Neural progenitor cell (in vitro differentiated cells): ENCODE measurements around the gene CDK8. TPM values are rescaled to one million over a fixed set of nuclear protein-coding genes. Genes with fewer than 3 reads are reported as not detected.

Experiments
- DNase-seq: peaks from one replicate; pipeline ENCODE4 v3.0.0-alpha.2; 2016; ENCODE audit warnings: low spot score
- H2AFZ ChIP-seq: fragments of 200-600 bp; sonication (generic); replicated peaks from 2 replicates; pipeline ENCODE4 v1.6.1; 2016; ENCODE audit warnings: antibody characterized with exemption
- H3F3A ChIP-seq: fragments of 200-600 bp; sonication (generic); 2 replicates; pipeline ENCODE4 v1.6.1; 2016; ENCODE audit warnings: antibody characterized with exemption, low read depth
- H3K27ac ChIP-seq: fragments of 200-600 bp; sonication (generic); 2 replicates; pipeline ENCODE4 v1.5.1; 2016; ENCODE audit warnings: mild to moderate bottlenecking
- H3K27me3 ChIP-seq: fragments of 200-600 bp; sonication (generic); 2 replicates; pipeline ENCODE4 v1.6.1; 2016; ENCODE audit warnings: mild to moderate bottlenecking, moderate library complexity
- H3K36me3 ChIP-seq: fragments of 200-600 bp; sonication (generic); 2 replicates; pipeline ENCODE4 v1.5.1; 2016
- H3K4me1 ChIP-seq: fragments of 200-600 bp; sonication (generic); 2 replicates; pipeline ENCODE4 v1.6.1; 2016; ENCODE audit warnings: mixed run types
- H3K4me2 ChIP-seq: fragments of 200-600 bp; sonication (generic); 2 replicates; pipeline ENCODE4 v1.6.1; 2016
- H3K4me3 ChIP-seq: fragments of 200-600 bp; sonication (generic); 2 replicates; pipeline ENCODE4 v1.5.1; 2016
- H3K79me2 ChIP-seq: fragments of 200-600 bp; sonication (generic); 2 replicates; pipeline ENCODE4 v1.6.1; 2016; ENCODE audit warnings: low read depth
- H3K9ac ChIP-seq: fragments of 200-600 bp; sonication (generic); 2 replicates; pipeline ENCODE4 v1.6.1; 2016
- H3K9me3 ChIP-seq: fragments of 200-600 bp; sonication (generic); 2 replicates; pipeline ENCODE4 v1.5.1; 2016; ENCODE audit warnings: low read depth
- H4K20me1 ChIP-seq: fragments of 200-600 bp; sonication (generic); 2 replicates; pipeline ENCODE4 v1.6.1; 2016; ENCODE audit warnings: low read depth
- H3K27ac Mint-ChIP-seq: 3 replicates; pipeline ENCODE4 v1.8.0; 2021; ENCODE audit warnings: mixed read lengths
- H3K27me3 Mint-ChIP-seq: 2 replicates; pipeline ENCODE4 v1.8.0; 2022; ENCODE audit warnings: low read depth, mild to moderate bottlenecking, inconsistent platforms, moderate library complexity, mixed read lengths; ENCODE audit not compliant: insufficient read depth
- H3K36me3 Mint-ChIP-seq: 3 replicates; pipeline ENCODE4 v1.8.0; 2021; ENCODE audit warnings: mixed read lengths
- H3K4me1 Mint-ChIP-seq: 3 replicates; pipeline ENCODE4 v1.8.0; 2021; ENCODE audit warnings: mixed read lengths
- H3K4me3 Mint-ChIP-seq: 3 replicates; pipeline ENCODE4 v1.8.0; 2021; ENCODE audit warnings: mild to moderate bottlenecking, moderate library complexity, mixed read lengths
- H3K9me3 Mint-ChIP-seq: 3 replicates; pipeline ENCODE4 v1.8.0; 2020; ENCODE audit warnings: mixed read lengths
- CTCF ChIP-seq: fragments of 200-600 bp; sonication (generic); IDR thresholded peaks from 2 replicates; pipeline ENCODE4 v1.5.1; 2017; ENCODE audit warnings: antibody characterized with exemption, mild to moderate bottlenecking
- EZH2 ChIP-seq: fragments of 200-600 bp; sonication (generic); IDR thresholded peaks from 2 replicates; pipeline ENCODE4 v1.6.1; 2017; ENCODE audit warnings: antibody characterized with exemption, mild to moderate bottlenecking, moderate library complexity
- EZH2phosphoT487 ChIP-seq: fragments of 200-600 bp; sonication (generic); IDR thresholded peaks from 2 replicates; pipeline ENCODE4 v1.6.1; 2017; ENCODE audit warnings: antibody characterized with exemption
- total RNA-seq: library from RNA; depleted of rRNA; stranded (reverse); fragments of >200 nt; gene quantifications from 2 replicates; pipeline ENCODE4 v1.2.3, GENCODE V29; 2015; ENCODE audit warnings: low replicate concordance

Gene CDK8
- total RNA-seq, 1 donor from 2014 or later: 69.3 TPM

DNA sequence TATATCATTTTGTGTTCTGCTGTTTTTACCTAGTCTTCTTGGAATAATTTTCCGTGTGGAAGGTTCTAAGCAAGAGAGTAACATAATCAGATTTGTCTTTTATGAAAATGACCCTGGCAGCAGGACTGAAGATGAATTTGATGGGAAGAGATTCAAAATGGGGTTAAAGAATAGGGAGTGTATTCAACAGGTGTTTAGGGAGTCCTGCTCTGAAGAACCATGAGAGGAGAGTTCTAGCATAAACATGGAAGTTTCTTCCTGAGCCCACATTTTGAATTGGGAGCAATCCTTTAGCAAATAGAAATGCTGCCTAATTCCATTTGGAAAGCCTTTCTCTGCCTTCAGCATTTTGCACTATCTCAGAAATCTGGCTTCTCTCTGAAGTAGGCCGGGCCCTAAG lies 127.0 kb downstream of the CDK8 start:
- Histone ChIP-seq H3K27ac (no peak overlapping the region), H3K4me1 (peaks cover 4% of the 10 kb centered on the region), H3K4me2 (no peak overlapping the region), H3K4me3 (no peak overlapping the region), H4K20me1 (peaks cover 3% of the 10 kb centered on the region), H3K9ac (no peak overlapping the region), H3K36me3 (no peaks in the 10 kb centered on the region), H2AFZ (no peak overlapping the region), H3K9me3 (no peaks in the 10 kb centered on the region), H3F3A (no peaks in the 10 kb centered on the region), H3K27me3 (no peaks in the 10 kb centered on the region), H3K79me2 (no peaks in the 10 kb centered on the region)
- Mint-ChIP-seq H3K36me3 (peaks cover 4% of the 10 kb centered on the region), H3K4me3 (no peak overlapping the region), H3K9me3 (no peaks in the 10 kb centered on the region), H3K27ac (no peak overlapping the region), H3K27me3 (no peaks in the 10 kb centered on the region), H3K4me1 (no peaks in the 10 kb centered on the region)
- TF ChIP-seq CTCF (no peak), EZH2phosphoT487 (no peak), EZH2 (no peak)
- no peak for DNase-seq

DNA sequence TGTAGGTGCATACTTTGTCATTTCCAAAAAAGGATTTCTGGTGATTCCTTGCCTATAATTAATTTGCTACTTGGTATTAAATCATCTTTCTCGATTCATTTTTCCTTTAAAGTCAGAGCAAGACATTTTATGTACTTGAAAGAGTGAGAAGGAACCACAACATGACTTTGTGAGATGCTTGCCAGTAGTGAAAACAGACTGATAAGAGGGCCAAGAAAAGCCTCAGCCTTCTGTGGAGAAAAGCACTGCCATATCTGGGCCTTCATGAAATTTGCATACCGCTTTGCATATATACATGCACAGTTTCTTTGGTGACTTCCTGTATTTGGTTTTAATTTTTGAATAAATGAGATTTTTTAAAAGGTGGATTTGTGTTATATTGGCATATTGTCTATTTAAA lies 128.4 kb downstream of the CDK8 start:
- Histone ChIP-seq H3K4me1 (no peaks in the 10 kb centered on the region), H4K20me1 (no peaks in the 10 kb centered on the region), H3F3A (no peaks in the 10 kb centered on the region), H3K36me3 (no peaks in the 10 kb centered on the region), H3K27me3 (no peaks in the 10 kb centered on the region), H3K27ac (peak overlapping the region; percentile 44), H2AFZ (no peak overlapping the region), H3K9ac (no peak overlapping the region), H3K9me3 (no peaks in the 10 kb centered on the region), H3K79me2 (no peaks in the 10 kb centered on the region), H3K4me3 (no peak overlapping the region), H3K4me2 (no peak overlapping the region)
- DNase-seq: no peak
- Mint-ChIP-seq H3K27ac (no peak overlapping the region), H3K9me3 (no peaks in the 10 kb centered on the region), H3K36me3 (peaks cover 13% of the 10 kb centered on the region), H3K4me1 (no peaks in the 10 kb centered on the region), H3K27me3 (no peaks in the 10 kb centered on the region), H3K4me3 (no peak overlapping the region)
- TF ChIP-seq EZH2 (no peak), CTCF (no peak), EZH2phosphoT487 (no peak)

DNA sequence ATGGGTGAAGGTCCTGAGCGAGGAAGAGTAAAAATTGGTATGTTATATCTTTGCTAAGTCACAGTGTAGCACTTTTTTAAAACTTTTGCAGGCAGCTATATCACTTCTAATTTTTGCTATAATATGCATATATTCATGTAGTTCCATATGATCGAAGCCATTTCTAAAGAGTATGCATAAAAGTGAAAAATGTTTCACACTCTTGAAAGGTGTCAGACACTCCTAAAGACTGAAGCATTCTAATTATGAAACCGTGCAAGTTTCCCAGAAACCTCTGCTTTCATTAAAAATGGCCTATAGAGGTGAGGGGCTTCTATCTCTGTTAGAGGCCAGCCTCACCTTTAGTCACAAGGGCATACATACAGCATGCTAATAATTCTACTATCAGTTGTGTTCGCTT lies 128.9 kb downstream of the CDK8 start:
- Histone ChIP-seq H3K9ac (no peak overlapping the region), H3K79me2 (no peaks in the 10 kb centered on the region)

More for the DNA sequence above, 128.9 kb downstream of the CDK8 start:
- no peaks in the 10 kb centered on the region for H3K27me3 Mint-ChIP-seq
- no peak overlapping the region for H3K27ac Mint-ChIP-seq
- Histone ChIP-seq H3K4me1 (no peaks in the 10 kb centered on the region), H3K27me3 (no peaks in the 10 kb centered on the region), H3K27ac (no peak overlapping the region), H3K9me3 (no peaks in the 10 kb centered on the region), H3F3A (no peaks in the 10 kb centered on the region), H3K36me3 (no peaks in the 10 kb centered on the region), H3K4me3 (no peak overlapping the region), H3K4me2 (no peak overlapping the region), H4K20me1 (no peaks in the 10 kb centered on the region), H2AFZ (no peak overlapping the region)
- H3K4me3 Mint-ChIP-seq: no peak overlapping the region
- no peak for DNase-seq
- peaks cover 16% of the 10 kb centered on the region for H3K36me3 Mint-ChIP-seq
- no peak for TF ChIP-seq EZH2phosphoT487
- TF ChIP-seq EZH2: no peak
- no peak for TF ChIP-seq CTCF
- H3K9me3 Mint-ChIP-seq: no peaks in the 10 kb centered on the region
- H3K4me1 Mint-ChIP-seq: no peaks in the 10 kb centered on the region
